Esophagus squamous epithelium (tissue), 5 donors: ENCODE results near the gene SPATA18. TPM values are rescaled to one million over a fixed set of nuclear protein-coding genes. Genes with fewer than 3 reads are reported as not detected.

Experiments used
- DNase-seq: peaks from one replicate; lab custom pipeline; 2025; lab: John Stamatoyannopoulos, UW
- H3K27ac ChIP-seq, 4 donors: fragments of 200-600 bp; sonication (generic); one replicate each; pipeline ENCODE4 v1.5.1; 2016 to 2019; ENCODE audit warnings: mild to moderate bottlenecking in 1 of 4
- H3K27me3 ChIP-seq, 4 donors: fragments of 200-600 bp; sonication (generic); 1 replicate in 3 of 4; 2 replicates in 1 of 4; pipeline versions ENCODE4 v1.5.1 to v1.6.0; 2017 to 2021; ENCODE audit warnings: antibody characterized with exemption in 1 of 4
- H3K36me3 ChIP-seq, 3 donors: fragments of 200-600 bp; sonication (generic); one replicate each; pipeline ENCODE4 v1.5.1; 2016 to 2019
- H3K4me1 ChIP-seq, 3 donors: fragments of 200-600 bp; sonication (generic); one replicate each; pipeline ENCODE4 v1.5.1; 2017 to 2019
- H3K4me3 ChIP-seq, 4 donors: fragments of 200-600 bp; sonication (generic); 1 replicate in 3 of 4; 2 replicates in 1 of 4; pipeline ENCODE4 v1.5.1; 2016 to 2019; ENCODE audit warnings: mild to moderate bottlenecking in 2 of 4, moderate library complexity in 1 of 4
- H3K9me3 ChIP-seq, 3 donors: fragments of 200-600 bp; sonication (generic); one replicate each; pipeline ENCODE4 v1.5.1; 2016 to 2019
- CTCF ChIP-seq, 6 experiments: fragments of 450-650 bp in 4 of 6; fragments of 200-600 bp in 2 of 6; sonication (generic) in 2 of 6; IDR thresholded peaks; one replicate each; pipeline ENCODE4 v1.5.1; 2016 to 2019; ENCODE audit warnings: antibody characterized with exemption in 6 of 6, mild to moderate bottlenecking in 4 of 6, moderate library complexity in 4 of 6
- POLR2A ChIP-seq, 4 donors: fragments of 450-650 bp; IDR thresholded peaks; one replicate each; pipeline ENCODE4 v1.6.1; 2017; ENCODE audit warnings: antibody characterized with exemption in 4 of 4, mild to moderate bottlenecking in 4 of 4, moderate library complexity in 3 of 4
- WGBS, 2 donors: methylation state at CpG; one replicate each; pipeline ENCODE4 v1.1.5; 2018; 5-methylcytosine and 5-hydroxymethylcytosine counted together
- intact Hi-C: fragments of 100-400 bp; cut with DNase I; formaldehyde crosslinking; loops from one replicate; pipeline ENCODE4 v1.15.0; 2022
- total RNA-seq, 4 donors: library from RNA; depleted of rRNA; stranded (reverse); fragments of >200 nt; gene quantifications; one replicate each; pipeline ENCODE4 v1.1.0, GENCODE V29; 2016
- donor health status: DM: yes; HTN: yes; CAD: no.

SPATA18 gene
- total RNA-seq, 4 donors from 2014 or later: 5.4 to 6.9 (median 6.0) TPM

DNA sequence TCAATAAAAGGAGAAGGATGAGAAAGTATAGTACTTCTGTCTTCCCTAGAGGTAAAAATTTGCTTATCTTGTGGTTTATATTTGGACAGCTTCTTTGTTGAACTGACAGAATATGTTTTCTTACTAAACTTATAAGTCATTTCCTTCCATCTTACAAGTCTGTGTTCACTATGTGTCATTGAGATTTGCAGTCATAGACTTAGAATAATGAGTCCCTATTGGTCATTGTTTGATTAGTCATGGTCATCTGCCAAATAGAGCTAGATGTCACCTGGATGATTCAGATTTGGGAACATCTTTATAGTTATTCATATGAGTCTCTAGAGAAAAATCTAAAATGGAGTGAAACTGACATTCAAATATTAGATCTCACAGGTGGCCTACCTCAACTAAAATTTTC lies 51.5 kb downstream of the SPATA18 start:
- TF ChIP-seq CTCF (IDR thresholded peaks at IDR 0.05) (no peak), POLR2A (IDR thresholded peaks at IDR 0.05) (no peak)
- H3K4me3 ChIP-seq: no peak overlapping the region
- H3K4me1 ChIP-seq: no peaks in the 10 kb centered on the region
- no peak overlapping the region for H3K27ac ChIP-seq
- H3K9me3 ChIP-seq: no peaks in the 10 kb centered on the region
- intact Hi-C loops: no loop called here
- no peaks in the 10 kb centered on the region for H3K27me3 ChIP-seq
- DNase-seq: no peak
- no peaks in the 10 kb centered on the region for H3K36me3 ChIP-seq

GRCh38 chr4:52103319-52103718 lies 52.2 kb downstream of the SPATA18 start:
- H3K4me1 ChIP-seq: no peaks in the 10 kb centered on the region
- H3K27ac ChIP-seq: no peak overlapping the region
- WGBS, 2 donors: 67 to 69% methylated on average over 1 of the region's 1 CpG
- intact Hi-C loops: no loop called here
- no peaks in the 10 kb centered on the region for H3K9me3 ChIP-seq
- TF ChIP-seq POLR2A (IDR thresholded peaks at IDR 0.05): no peak
- TF ChIP-seq CTCF (IDR thresholded peaks at IDR 0.05): peak in 1 of 6 experiments; percentile 16
- no peak overlapping the region for H3K4me3 ChIP-seq
- H3K36me3 ChIP-seq: no peaks in the 10 kb centered on the region
- no peaks in the 10 kb centered on the region for H3K27me3 ChIP-seq
- DNase-seq: no peak

DNA sequence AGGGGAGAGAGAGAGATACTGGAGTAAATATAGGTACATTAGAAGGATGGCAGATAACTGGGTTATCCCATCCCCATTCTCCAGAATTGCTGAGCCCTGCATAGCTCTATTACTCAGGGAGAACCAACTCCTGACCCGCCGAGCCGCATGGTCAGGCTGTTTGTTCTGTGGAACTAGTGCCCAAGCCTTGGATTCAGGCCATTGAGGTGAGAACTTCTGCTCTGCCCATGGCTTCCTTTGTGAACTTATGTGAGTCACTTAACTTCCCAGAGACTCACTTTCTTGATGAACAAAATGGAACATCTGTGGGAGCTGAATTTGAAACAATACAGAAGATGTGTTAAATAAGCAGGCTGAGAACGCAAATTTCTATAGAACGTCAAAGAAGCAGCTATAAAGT lies 54.2 kb downstream of the SPATA18 start:
- 71 to 73% methylated on average over 5 of the region's 5 CpGs for WGBS, 2 donors
- Histone ChIP-seq H3K27me3 (no peaks in the 10 kb centered on the region), H3K9me3 (no peaks in the 10 kb centered on the region), H3K4me1 (no peaks in the 10 kb centered on the region), H3K27ac (no peak overlapping the region), H3K4me3 (no peak overlapping the region), H3K36me3 (no peaks in the 10 kb centered on the region)
- intact Hi-C loops: no loop called here
- no peak for DNase-seq
- TF ChIP-seq POLR2A (IDR thresholded peaks at IDR 0.05): no peak

GRCh38 chr4:52106191-52106590 lies 55.1 kb downstream of the SPATA18 start:
- Histone ChIP-seq H3K27ac (no peak overlapping the region), H3K9me3 (no peaks in the 10 kb centered on the region), H3K27me3 (no peaks in the 10 kb centered on the region), H3K4me1 (no peaks in the 10 kb centered on the region), H3K4me3 (no peak overlapping the region), H3K36me3 (no peaks in the 10 kb centered on the region)
- TF ChIP-seq CTCF (IDR thresholded peaks at IDR 0.05) (no peak), POLR2A (IDR thresholded peaks at IDR 0.05) (no peak)
- DNase-seq: no peak
- intact Hi-C loops: no loop called here
- WGBS, 2 donors: 18 to 37% methylated on average over 1 of the region's 1 CpG

- Histone ChIP-seq H3K36me3 (no peaks in the 10 kb centered on the region), H3K4me3 (no peak overlapping the region), H3K4me1 (no peaks in the 10 kb centered on the region), H3K27me3 (no peaks in the 10 kb centered on the region), H3K27ac (no peak overlapping the region), H3K9me3 (no peaks in the 10 kb centered on the region)
- 50 to 57% methylated on average over 5 of the region's 5 CpGs for WGBS, 2 donors
- intact Hi-C loops: no loop called here
- no peak for DNase-seq
- no peak for TF ChIP-seq CTCF (IDR thresholded peaks at IDR 0.05)
These were observed 55.6 kb downstream of the SPATA18 start for GRCh38 chr4:52106660-52107059.

DNA sequence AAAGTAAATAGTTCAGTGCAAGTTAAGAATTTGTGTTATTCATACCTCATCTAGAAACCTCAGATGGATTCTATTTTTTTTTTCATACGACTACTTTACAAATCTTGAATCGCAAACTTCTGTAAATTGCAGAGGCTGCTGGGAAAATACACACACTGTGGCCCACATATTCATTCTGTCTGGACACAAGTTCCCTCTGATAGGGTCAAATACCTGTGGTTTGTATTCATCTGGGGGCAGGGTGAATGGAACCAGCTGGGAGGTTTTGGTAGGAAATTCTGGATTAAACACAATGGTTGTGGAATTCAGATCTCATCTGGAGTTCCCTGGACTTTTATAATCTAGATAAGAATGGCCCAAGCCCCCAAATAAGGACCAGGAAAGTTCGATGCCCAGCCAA lies 56.2 kb downstream of the SPATA18 start:
- H3K36me3 ChIP-seq: no peaks in the 10 kb centered on the region
- H3K9me3 ChIP-seq: no peaks in the 10 kb centered on the region
- H3K27ac ChIP-seq: no peak overlapping the region
- 68 to 82% methylated on average over 3 of the region's 3 CpGs for WGBS, 2 donors
- TF ChIP-seq CTCF (IDR thresholded peaks at IDR 0.05) (no peak), POLR2A (IDR thresholded peaks at IDR 0.05) (no peak)
- no peaks in the 10 kb centered on the region for H3K4me1 ChIP-seq
- H3K4me3 ChIP-seq: no peak overlapping the region
- intact Hi-C loops: no loop called here
- no peaks in the 10 kb centered on the region for H3K27me3 ChIP-seq
- DNase-seq: no peak
